ENCODE data around the gene GPX2.

DNA sequence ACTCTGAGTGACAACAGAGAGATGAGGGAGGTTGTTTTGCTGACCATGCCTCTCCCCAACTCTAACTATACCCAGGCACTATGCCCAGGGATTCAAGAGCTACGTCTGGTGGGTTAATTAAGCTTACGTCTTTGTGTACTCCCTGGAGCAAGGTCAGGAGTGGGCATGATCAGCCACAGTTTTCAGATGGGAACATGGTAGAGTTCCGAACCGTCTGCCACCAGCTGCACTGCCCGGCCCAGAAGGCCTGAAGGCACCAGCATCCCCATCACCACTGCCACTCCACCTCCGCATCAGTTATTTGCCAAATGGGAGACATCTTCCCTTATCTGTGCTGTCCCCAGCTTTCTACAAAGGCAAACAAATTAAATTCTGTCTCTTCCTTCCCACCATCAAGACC, 11.1 kb upstream of the GPX2 start:
- TF ChIP-seq, protein P1, sequence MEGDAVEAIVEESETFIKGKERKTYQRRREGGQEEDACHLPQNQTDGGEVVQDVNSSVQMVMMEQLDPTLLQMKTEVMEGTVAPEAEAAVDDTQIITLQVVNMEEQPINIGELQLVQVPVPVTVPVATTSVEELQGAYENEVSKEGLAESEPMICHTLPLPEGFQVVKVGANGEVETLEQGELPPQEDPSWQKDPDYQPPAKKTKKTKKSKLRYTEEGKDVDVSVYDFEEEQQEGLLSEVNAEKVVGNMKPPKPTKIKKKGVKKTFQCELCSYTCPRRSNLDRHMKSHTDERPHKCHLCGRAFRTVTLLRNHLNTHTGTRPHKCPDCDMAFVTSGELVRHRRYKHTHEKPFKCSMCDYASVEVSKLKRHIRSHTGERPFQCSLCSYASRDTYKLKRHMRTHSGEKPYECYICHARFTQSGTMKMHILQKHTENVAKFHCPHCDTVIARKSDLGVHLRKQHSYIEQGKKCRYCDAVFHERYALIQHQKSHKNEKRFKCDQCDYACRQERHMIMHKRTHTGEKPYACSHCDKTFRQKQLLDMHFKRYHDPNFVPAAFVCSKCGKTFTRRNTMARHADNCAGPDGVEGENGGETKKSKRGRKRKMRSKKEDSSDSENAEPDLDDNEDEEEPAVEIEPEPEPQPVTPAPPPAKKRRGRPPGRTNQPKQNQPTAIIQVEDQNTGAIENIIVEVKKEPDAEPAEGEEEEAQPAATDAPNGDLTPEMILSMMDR (IDR thresholded peaks at IDR 0.05), result no peak
- TF ChIP-seq POLR2AphosphoS5 (IDR thresholded peaks at IDR 0.05; ENCODE audit: low read depth, low read length) (no peak), TCF7L2 (IDR thresholded peaks at IDR 0.05; ENCODE audit: low read depth, low read length) (no peak)
- TF ChIP-seq, protein P2, sequence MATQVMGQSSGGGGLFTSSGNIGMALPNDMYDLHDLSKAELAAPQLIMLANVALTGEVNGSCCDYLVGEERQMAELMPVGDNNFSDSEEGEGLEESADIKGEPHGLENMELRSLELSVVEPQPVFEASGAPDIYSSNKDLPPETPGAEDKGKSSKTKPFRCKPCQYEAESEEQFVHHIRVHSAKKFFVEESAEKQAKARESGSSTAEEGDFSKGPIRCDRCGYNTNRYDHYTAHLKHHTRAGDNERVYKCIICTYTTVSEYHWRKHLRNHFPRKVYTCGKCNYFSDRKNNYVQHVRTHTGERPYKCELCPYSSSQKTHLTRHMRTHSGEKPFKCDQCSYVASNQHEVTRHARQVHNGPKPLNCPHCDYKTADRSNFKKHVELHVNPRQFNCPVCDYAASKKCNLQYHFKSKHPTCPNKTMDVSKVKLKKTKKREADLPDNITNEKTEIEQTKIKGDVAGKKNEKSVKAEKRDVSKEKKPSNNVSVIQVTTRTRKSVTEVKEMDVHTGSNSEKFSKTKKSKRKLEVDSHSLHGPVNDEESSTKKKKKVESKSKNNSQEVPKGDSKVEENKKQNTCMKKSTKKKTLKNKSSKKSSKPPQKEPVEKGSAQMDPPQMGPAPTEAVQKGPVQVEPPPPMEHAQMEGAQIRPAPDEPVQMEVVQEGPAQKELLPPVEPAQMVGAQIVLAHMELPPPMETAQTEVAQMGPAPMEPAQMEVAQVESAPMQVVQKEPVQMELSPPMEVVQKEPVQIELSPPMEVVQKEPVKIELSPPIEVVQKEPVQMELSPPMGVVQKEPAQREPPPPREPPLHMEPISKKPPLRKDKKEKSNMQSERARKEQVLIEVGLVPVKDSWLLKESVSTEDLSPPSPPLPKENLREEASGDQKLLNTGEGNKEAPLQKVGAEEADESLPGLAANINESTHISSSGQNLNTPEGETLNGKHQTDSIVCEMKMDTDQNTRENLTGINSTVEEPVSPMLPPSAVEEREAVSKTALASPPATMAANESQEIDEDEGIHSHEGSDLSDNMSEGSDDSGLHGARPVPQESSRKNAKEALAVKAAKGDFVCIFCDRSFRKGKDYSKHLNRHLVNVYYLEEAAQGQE (IDR thresholded peaks at IDR 0.05; ENCODE audit: insufficient read depth in 1 of 2, low read depth in 2 of 2, low read length in 1 of 2), result no peak

All from Panc1 (cell line).